Measurements from ENCODE around the gene UNK.

Gene UNK

GRCh38 chr17:75836605-75837004 lies 52.0 kb downstream of the UNK start:
- in situ Hi-C loops (cut with MboI; ENCODE audit: low sequenced_read_pairs, unreplicated experiment), result no loop called here
- no peak for DNase-seq (ENCODE audit: low spot score)
- TF ChIP-seq CTCF (IDR thresholded peaks at IDR 0.05; ENCODE audit: borderline replicate concordance, control extremely low read depth, extremely low read depth, insufficient read depth, missing control alignments), result no peak

GRCh38 chr17:75837899-75838298 lies 53.3 kb downstream of the UNK start:
- in situ Hi-C loops (cut with MboI; ENCODE audit: low sequenced_read_pairs, unreplicated experiment), result no loop called here
- no peak for DNase-seq (ENCODE audit: low spot score)
- TF ChIP-seq CTCF (IDR thresholded peaks at IDR 0.05; ENCODE audit: borderline replicate concordance, control extremely low read depth, extremely low read depth, insufficient read depth, missing control alignments), result no peak

- no peak for DNase-seq (ENCODE audit: low spot score)
- in situ Hi-C loops (cut with MboI; ENCODE audit: low sequenced_read_pairs, unreplicated experiment), result no loop called here
- no peak for TF ChIP-seq CTCF (IDR thresholded peaks at IDR 0.05; ENCODE audit: borderline replicate concordance, control extremely low read depth, extremely low read depth, insufficient read depth, missing control alignments)
These were observed 53.8 kb downstream of the UNK start for GRCh38 chr17:75838410-75838809.

GRCh38 chr17:75839942-75840798 lies 55.6 kb downstream of the UNK start:
- in situ Hi-C loops (cut with MboI; ENCODE audit: low sequenced_read_pairs, unreplicated experiment), result no loop called here
- no peak for DNase-seq (ENCODE audit: low spot score)
- TF ChIP-seq CTCF (IDR thresholded peaks at IDR 0.05; ENCODE audit: borderline replicate concordance, control extremely low read depth, extremely low read depth, insufficient read depth, missing control alignments), result no peak

- DNase-seq (ENCODE audit: low spot score), result no peak
- TF ChIP-seq CTCF (IDR thresholded peaks at IDR 0.05; ENCODE audit: borderline replicate concordance, control extremely low read depth, extremely low read depth, insufficient read depth, missing control alignments), result no peak
- in situ Hi-C loops (cut with MboI; ENCODE audit: low sequenced_read_pairs, unreplicated experiment), result no loop called here
These were observed 56.2 kb downstream of the UNK start for GRCh38 chr17:75840799-75841164.

- DNase-seq (ENCODE audit: low spot score), result no peak
- in situ Hi-C loops (cut with MboI; ENCODE audit: low sequenced_read_pairs, unreplicated experiment), result no loop called here
- no peak for TF ChIP-seq CTCF (IDR thresholded peaks at IDR 0.05; ENCODE audit: borderline replicate concordance, control extremely low read depth, extremely low read depth, insufficient read depth, missing control alignments)
These were observed 57.8 kb downstream of the UNK start for GRCh38 chr17:75842411-75842810.

Measured in GM13976 (cell line).